Activated CD8-positive, alpha-beta memory T cell treated with anti-CD3 and anti-CD28 coated beads for 1 hour (primary cell): Measurements from ENCODE around the gene NHSL1.

Experiments used
- DNase-seq, 2 donors: peaks; one replicate each; pipeline ENCODE4 v3.0.0-alpha.2; 2020; ENCODE audit warnings: low read depth in 1 of 2; ENCODE audit errors: extremely low read depth in 1 of 2

The NHSL1 gene

GRCh38 chr6:138467901-138468300 is 31.4 kb downstream of the NHSL1 start:
- DNase-seq = no peak

GRCh38 chr6:138465007-138465645 is 34.2 kb downstream of the NHSL1 start:
- DNase-seq = no peak

- no peak for DNase-seq
Observed at GRCh38 chr6:138464085-138464484, 35.2 kb downstream of the NHSL1 start.

DNA sequence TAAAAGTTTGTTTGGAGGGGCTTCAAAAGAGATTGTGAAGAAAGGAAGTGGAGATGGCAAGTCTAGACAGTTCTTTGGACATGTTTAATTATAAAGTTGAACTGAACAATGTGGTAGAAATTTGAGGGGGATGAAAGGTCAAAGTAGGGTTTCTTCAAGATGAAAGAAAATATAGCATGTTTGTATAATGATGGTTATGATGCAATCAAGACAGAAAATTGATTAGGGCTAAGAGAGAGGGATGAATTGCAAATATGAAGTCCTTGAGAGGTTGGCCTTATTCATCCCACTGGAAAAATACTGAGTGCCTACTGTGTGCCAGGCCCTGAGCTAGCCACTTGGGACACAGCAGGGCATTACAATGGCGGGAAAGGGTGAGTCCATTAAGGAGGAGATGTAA is 37.6 kb downstream of the NHSL1 start:
- no peak for DNase-seq

DNA sequence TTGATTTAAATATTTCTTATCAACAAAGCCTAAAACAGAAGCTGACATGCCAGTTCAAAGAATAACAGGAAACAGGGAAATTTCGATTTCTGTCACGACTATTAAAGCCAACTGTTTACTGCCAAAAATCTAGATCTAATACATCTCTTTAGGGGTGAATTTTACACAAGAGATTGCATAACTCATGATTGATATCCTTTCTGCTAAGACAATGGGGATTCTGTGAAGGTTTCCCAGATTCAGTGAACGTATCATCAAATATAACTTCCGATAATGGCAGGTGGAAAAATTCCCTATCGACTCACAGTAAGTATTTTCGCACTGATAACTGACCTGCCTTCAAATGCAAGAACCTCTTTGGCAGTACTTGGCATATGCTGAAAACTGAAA is 42.9 kb downstream of the NHSL1 start:
- DNase-seq = no peak

- DNase-seq = no peak
Observed at GRCh38 chr6:138455746-138456400, 43.4 kb downstream of the NHSL1 start.

GRCh38 chr6:138454981-138455706 is 44.1 kb downstream of the NHSL1 start:
- DNase-seq = peak in 1 of 2 donors; percentile 35

- DNase-seq = no peak
Observed at GRCh38 chr6:138451043-138451442, 48.3 kb downstream of the NHSL1 start.

DNA sequence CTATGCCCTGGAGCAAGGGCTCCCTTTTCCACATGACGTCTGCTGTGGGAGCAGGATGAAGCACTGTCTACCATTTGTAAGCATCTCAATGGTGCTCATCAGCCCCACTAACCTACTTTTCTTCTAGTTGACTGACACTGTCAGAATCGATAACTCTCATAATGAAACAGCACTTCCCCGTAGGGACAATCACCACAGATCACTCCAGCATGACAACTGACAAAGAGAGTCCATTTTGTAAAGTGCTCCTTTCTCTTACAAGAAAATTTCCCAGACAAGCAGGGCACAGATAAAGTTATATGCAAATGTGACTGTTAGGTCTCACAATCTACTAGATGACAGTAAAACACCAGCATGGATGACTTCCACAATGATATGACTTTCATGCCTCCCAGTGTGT is 48.8 kb downstream of the NHSL1 start:
- DNase-seq = no peak

GRCh38 chr6:138446821-138447220 is 52.5 kb downstream of the NHSL1 start:
- no peak for DNase-seq

DNA sequence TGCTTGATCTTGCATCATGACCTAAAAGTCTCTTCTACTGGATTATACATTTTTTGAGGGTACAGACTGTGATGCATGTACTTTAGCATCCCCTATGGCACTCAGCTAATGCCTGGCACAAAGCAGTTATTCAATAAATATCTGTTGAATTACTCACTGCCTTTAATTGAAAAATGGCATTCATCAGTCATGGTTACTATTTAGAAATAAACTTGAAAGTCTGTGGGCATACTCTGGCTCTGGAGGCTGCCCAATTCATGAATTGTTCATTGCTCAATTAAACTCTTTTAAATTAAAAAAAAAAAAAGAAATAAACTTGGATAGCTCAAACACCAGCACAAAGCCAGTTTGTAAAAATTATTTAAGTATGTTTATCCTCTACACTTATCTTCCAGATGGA is 55.3 kb downstream of the NHSL1 start:
- DNase-seq = no peak

DNA sequence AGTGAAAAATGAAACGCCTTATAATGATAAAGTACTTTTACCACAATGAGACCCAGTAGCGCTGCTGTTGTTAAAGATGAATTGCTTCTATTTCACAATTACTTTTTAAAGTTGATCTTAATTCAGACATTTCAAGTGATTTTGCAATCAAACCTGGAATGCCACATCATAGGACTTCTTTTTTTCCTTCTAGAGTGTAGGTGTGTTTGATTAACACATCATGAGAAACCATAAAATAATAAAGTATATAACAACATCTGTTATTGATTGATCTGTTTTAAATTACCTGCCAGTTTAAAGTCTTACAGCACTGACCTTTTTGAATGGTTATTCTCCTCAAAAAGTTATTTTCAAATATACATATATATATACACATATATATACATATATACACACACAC is 56.6 kb downstream of the NHSL1 start:
- DNase-seq = no peak

- DNase-seq = no peak
Observed at GRCh38 chr6:138441965-138442364, 57.3 kb downstream of the NHSL1 start.

- DNase-seq = no peak
Observed at GRCh38 chr6:138440758-138441357, 58.4 kb downstream of the NHSL1 start.

DNA sequence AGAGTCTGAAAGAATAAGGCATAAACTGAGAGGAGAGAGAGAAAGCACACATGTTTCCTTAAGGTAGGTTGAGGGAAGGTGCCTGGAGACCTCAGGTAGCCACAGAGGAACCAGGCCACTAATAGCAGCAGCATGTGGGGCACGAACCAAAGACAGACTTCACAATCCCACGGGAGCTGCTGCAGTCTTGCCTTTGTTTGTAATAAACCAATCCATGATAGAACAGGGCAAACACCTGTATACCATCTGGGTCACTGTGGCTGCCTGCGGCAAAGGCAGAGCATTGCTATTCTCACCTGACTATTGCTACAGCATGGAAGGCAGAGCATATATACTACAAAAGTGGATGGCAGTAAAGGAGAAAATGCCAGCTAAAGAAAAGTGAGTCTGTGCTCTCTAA is 59.0 kb downstream of the NHSL1 start:
- no peak for DNase-seq

DNA sequence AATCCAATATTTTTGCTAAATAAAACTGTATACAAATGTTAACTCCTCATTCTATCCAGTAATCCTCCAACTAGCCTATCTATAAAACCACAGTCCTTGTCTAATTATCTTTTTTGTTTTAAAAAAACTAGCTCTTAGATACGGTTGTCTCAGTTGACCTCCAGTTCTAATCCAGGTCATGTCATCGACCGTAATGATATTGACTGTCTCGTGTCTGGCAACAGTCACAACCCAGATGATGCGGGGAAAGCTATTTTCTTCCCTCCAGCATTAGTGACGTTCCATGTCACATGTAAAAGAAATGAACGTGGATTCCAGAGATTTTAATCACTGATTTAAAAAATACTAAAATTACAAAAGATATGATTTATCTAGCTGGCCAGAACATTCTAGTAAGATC is 59.7 kb downstream of the NHSL1 start:
- no peak for DNase-seq

GRCh38 chr6:138434925-138435324 is 64.4 kb downstream of the NHSL1 start:
- no peak for DNase-seq

DNA sequence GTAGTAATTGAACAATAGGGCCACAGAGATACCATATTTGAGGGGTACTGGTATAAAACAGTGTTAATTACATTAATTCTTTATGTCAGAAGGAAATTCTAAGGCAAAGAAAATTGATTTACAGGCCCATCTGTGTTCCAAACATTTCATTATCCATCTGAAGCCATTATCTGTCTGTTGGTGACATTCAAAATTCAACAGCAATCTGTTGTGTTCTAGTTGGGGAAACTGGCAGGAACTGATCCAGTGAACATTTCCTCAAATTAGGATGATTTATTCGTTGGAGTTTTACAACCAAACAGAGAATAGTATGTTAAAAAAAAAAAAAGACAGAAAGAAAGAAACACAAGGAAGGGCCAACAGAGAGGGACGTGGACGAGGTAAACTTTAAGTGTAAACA is 65.2 kb downstream of the NHSL1 start:
- no peak for DNase-seq

GRCh38 chr6:138432063-138432356 is 67.3 kb downstream of the NHSL1 start:
- DNase-seq = no peak

GRCh38 chr6:138431256-138432062 is 67.8 kb downstream of the NHSL1 start:
- no peak for DNase-seq
